G401.6 (cell line): ENCODE results near the gene CCDC178.
"Not testable (repeated sequence)": the region's sequence is repeated elsewhere in the genome, so short reads cannot be mapped to it uniquely, and the experiment has no call there.

Source experiments
- FAIRE-seq: peaks from 2 replicates; lab custom pipeline; 2012; peaks lifted over from hg19 to GRCh38; lab: Jason Lieb, UNC

CCDC178 gene

GRCh38 chr18:33210575-33211189, 229.8 kb downstream of the CCDC178 start:
- FAIRE-seq: peak; percentile 89

GRCh38 chr18:33205777-33206176, 234.7 kb downstream of the CCDC178 start:
- no peak for FAIRE-seq

- FAIRE-seq: peak; percentile 41
Observed at GRCh38 chr18:33201509-33201926, 239.0 kb downstream of the CCDC178 start.

GRCh38 chr18:33195795-33196194, 244.7 kb downstream of the CCDC178 start:
- no peak for FAIRE-seq

GRCh38 chr18:33194793-33195192, 245.7 kb downstream of the CCDC178 start:
- no peak for FAIRE-seq

- FAIRE-seq: no peak
Observed at GRCh38 chr18:33184958-33185357, 255.6 kb downstream of the CCDC178 start.

- no peak for FAIRE-seq
Observed at GRCh38 chr18:33184175-33184574, 256.3 kb downstream of the CCDC178 start.

GRCh38 chr18:33183136-33183535, 257.4 kb downstream of the CCDC178 start:
- FAIRE-seq: no peak

- FAIRE-seq: no peak
Observed at GRCh38 chr18:33181016-33181415, 259.5 kb downstream of the CCDC178 start.

- FAIRE-seq: no peak
Observed at GRCh38 chr18:33169218-33169617, 271.3 kb downstream of the CCDC178 start.

GRCh38 chr18:33164121-33164520, 276.4 kb downstream of the CCDC178 start:
- not testable (repeated sequence) for FAIRE-seq

- no peak for FAIRE-seq
Observed at GRCh38 chr18:33161131-33161530, 279.4 kb downstream of the CCDC178 start.

- FAIRE-seq: no peak
Observed at GRCh38 chr18:33159151-33159550, 281.4 kb downstream of the CCDC178 start.

- no peak for FAIRE-seq
Observed at GRCh38 chr18:33157893-33158292, 282.6 kb downstream of the CCDC178 start.

GRCh38 chr18:33156906-33157470, 283.5 kb downstream of the CCDC178 start:
- no peak for FAIRE-seq

GRCh38 chr18:33154049-33154448, 286.5 kb downstream of the CCDC178 start:
- FAIRE-seq: no peak

GRCh38 chr18:33152376-33152775, 288.1 kb downstream of the CCDC178 start:
- FAIRE-seq: no peak

- FAIRE-seq: not testable (repeated sequence)
Observed at GRCh38 chr18:33147811-33148210, 292.7 kb downstream of the CCDC178 start.

GRCh38 chr18:33146014-33146413, 294.5 kb downstream of the CCDC178 start:
- no peak for FAIRE-seq

- FAIRE-seq: no peak
Observed at GRCh38 chr18:33135951-33136660, 304.4 kb downstream of the CCDC178 start.

- FAIRE-seq: no peak
Observed at GRCh38 chr18:33132657-33133056, 307.9 kb downstream of the CCDC178 start.

- no peak for FAIRE-seq
Observed at GRCh38 chr18:33128581-33128980, 311.9 kb downstream of the CCDC178 start.

GRCh38 chr18:33123862-33124518, 316.5 kb downstream of the CCDC178 start:
- no peak for FAIRE-seq
